ENCODE results near the gene ECSCR. TPM values are rescaled to one million over a fixed set of nuclear protein-coding genes. Genes with fewer than 3 reads are reported as not detected.

The ECSCR gene
- total RNA-seq, 1 donor = not detected

- no peak for DNase-seq (ENCODE audit: low read depth)
- TF ChIP-seq CTCF (IDR thresholded peaks at IDR 0.05; ENCODE audit: insufficient read depth, low read depth, low read length) = no peak
Measured at GRCh38 chr5:139475865-139476617, 13.5 kb upstream of the ECSCR start.

GRCh38 chr5:139474890-139475791 is 12.6 kb upstream of the ECSCR start:
- DNase-seq (ENCODE audit: low read depth) = peak; percentile 94
- no peak for TF ChIP-seq CTCF (IDR thresholded peaks at IDR 0.05; ENCODE audit: insufficient read depth, low read depth, low read length)
- no peak overlapping the region for H3K4me3 ChIP-seq (ENCODE audit: low read depth, low read length)

More at GRCh38 chr5:139475865-139476617, 13.5 kb upstream of the ECSCR start:
- H3K4me3 ChIP-seq (ENCODE audit: low read depth, low read length) = no peak overlapping the region

- H3K4me3 ChIP-seq (ENCODE audit: low read depth, low read length) = no peak overlapping the region
- no peak for TF ChIP-seq CTCF (IDR thresholded peaks at IDR 0.05; ENCODE audit: insufficient read depth, low read depth, low read length)
- DNase-seq (ENCODE audit: low read depth) = no peak
Measured at GRCh38 chr5:139473565-139473964, 11.0 kb upstream of the ECSCR start.

- DNase-seq (ENCODE audit: low read depth) = no peak
- H3K4me3 ChIP-seq (ENCODE audit: low read depth, low read length) = no peak overlapping the region
- no peak for TF ChIP-seq CTCF (IDR thresholded peaks at IDR 0.05; ENCODE audit: insufficient read depth, low read depth, low read length)
Measured at GRCh38 chr5:139473105-139473504, 10.6 kb upstream of the ECSCR start.

DNA sequence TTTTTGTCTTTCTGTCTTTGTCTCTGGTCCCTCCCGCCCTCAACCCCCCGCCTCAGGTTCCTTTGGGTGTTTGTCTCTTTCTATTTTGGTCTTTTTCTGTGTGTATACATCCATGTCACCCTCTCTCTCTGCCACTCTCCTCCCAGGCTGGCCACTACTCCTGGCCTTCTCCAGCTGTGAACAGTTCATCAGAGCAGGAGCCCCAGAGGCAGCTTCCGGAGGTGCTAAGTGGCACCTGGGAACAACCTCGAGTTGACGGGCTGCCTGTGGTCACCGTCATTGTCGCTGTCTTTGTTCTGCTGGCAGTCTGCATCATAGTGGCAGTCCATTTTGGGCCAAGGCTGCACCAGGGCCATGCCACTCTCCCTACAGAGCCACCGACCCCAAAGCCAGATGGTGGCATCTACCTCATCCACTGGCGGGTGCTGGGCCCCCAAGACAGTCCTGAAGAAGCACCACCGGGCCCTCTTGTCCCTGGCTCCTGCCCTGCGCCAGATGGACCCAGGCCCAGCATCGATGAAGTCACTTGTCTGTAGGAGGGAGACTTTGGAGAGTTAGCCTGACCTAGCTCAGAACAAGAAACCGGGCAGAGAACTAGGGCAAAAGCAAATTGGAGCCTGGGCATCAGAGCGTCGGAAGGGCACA is 10.0 kb upstream of the ECSCR start:
- DNase-seq (ENCODE audit: low read depth) = no peak
- TF ChIP-seq CTCF (IDR thresholded peaks at IDR 0.05; ENCODE audit: insufficient read depth, low read depth, low read length) = no peak
- no peak overlapping the region for H3K4me3 ChIP-seq (ENCODE audit: low read depth, low read length)

GRCh38 chr5:139470821-139471300 is 8.3 kb upstream of the ECSCR start, which contains the start of gene SMIM33:
TSS of gene SMIM33 (plus strand) at chr5:139471004. CDS start at chr5:139471122, 118 bp downstream.
- no peak for TF ChIP-seq CTCF (IDR thresholded peaks at IDR 0.05; ENCODE audit: insufficient read depth, low read depth, low read length)
- no peak for DNase-seq (ENCODE audit: low read depth)
- no peak within 1 kb of the TSS for H3K4me3 ChIP-seq (ENCODE audit: low read depth, low read length)

Measured in fibroblast of villous mesenchyme (primary cell).